ENCODE measurements around the gene KRT86. TPM values are rescaled to one million over a fixed set of nuclear protein-coding genes. Genes with fewer than 3 reads are reported as not detected.

The KRT86 gene
- total RNA-seq: 0.15 TPM in 1 of 2 replicates, not detected in the other

DNA sequence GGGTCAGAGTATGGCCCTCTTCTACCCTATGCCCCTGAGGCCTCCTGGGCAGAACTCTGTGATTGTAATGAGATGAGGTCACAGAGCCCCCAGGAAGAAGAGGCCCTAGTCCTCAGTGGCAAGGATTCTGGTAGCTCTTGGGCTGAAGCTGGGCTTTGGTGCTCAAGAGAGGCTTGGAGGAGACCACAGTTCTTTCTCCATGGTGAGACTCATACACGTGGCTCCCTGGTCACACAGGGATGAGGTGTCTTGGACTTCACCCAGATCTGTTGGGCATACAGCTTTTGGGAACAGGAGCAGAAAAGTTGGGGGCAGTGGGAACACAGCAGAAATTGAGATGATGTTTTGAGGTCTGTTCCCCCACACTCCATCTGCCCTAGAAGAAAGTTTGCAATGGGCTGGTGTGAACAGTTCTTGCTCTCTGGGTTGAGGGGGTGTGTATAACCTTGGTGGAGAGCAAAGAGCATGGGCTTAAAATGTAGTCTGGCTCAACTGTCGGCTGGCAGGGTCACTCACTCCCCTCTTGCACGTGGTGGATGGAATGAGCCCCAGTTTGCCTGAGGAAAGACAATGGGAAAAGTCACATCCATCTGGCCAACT, at the start of gene KRT86:
Gene KRT86, plus strand, starts transcription at position 125 of the 600 bp plus-strand sequence. CDS start 27,272 bp downstream, outside the sequence.

GRCh38 chr12:52232674-52233461, 41.6 kb upstream of the KRT86 start, which contains the start of gene KRT7:
Gene KRT7, plus strand, starts transcription at chr12:52233243. Its CDS starts 54 bp downstream, at chr12:52233297.

DNA sequence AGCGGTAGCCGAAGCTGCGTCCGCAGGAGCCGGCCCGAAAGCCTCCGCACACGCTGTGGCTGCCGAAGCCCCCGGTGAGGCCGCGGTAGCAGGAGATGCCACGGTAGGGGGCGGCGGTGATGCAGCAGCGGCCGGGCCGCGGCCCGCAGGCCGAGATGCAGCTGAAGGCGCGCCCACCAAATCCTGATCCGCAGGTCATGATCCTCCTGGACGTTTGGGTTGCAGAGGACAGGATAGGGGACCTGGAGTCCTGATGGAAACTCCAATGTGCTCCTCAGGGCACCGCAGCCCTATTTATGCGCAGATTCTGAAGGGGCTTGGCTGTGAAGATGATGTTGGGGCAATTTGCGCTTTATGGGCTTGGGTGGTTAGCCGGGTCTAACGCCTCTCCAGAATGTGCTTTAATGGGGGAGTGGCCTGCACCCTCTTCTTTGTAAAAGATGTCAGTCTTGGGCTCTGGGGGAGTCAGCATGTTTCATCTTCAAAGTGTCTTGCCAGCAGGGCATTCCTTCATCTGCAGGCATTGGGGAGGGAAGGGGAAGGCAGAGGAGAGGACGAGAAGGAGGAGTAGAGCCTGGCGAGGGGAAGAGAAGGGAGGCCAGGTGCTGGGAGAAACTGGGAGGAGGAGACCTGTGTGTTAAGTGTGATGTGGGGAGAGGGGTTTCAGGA, 17.0 kb downstream of the KRT86 start, which contains the start of gene KRT81:
Gene KRT81, minus strand, starts transcription at position 268 of the 669 bp plus-strand sequence. Its CDS starts 69 bp downstream, at position 199.

DNA sequence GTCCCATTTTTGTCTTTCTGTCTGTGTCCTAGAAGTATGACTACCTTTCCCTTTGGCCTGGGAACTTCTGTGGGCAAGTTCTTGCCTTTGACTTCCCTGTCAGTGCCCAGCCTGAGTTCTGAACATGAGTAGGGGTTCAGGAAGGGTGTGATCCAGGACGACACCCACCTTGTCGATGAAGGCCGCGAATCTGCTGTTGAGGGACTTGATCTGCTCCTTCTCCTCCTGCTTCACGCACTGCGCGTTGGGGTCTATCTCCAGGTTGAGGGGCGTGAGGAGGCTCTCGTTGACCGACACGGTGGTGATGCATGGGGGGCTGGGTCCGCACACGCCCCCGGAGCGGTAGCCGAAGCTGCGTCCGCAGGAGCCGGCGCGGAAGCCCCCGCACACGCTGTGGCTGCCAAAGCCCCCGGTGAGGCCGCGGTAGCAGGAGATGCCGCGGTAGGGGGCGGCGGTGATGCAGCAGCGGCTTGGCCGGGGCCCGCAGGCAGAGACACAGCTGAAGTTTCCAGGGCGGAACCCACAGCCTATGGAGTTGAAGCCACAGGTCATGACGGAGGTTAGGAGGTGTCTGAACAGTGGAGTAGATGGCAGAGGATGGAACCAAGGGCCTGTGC, 46.4 kb downstream of the KRT86 start, which contains the start of gene KRT83:
Gene KRT83, minus strand, starts transcription at position 615 of the 617 bp plus-strand sequence. Its CDS starts 63 bp downstream, at position 552.

Other genes starting within 250 kb of the KRT86 start
- 0.46 and 0.97 TPM in 2 replicates for gene NR4A1, start 223.2 kb upstream of the KRT86 start, total RNA-seq
- gene ATG101, start 204.7 kb upstream of the KRT86 start, total RNA-seq: 89.5 and 90.6 TPM in 2 replicates
- gene SMIM41, start 194.9 kb upstream of the KRT86 start, total RNA-seq: not detected in 2 replicates
- gene KRT80, start 82.6 kb upstream of the KRT86 start, total RNA-seq: 11.1 and 11.4 TPM in 2 replicates
- gene KRT7, start 41.4 kb upstream of the KRT86 start, total RNA-seq: 33.4 and 450 TPM in 2 replicates
- gene KRT81, start 16.9 kb downstream of the KRT86 start, total RNA-seq: 0.32 TPM in 1 of 2 replicates, not detected in the other
- gene KRT83, start 46.8 kb downstream of the KRT86 start, total RNA-seq: not detected in 2 replicates
- not detected in 2 replicates for gene KRT85, start 92.8 kb downstream of the KRT86 start, total RNA-seq
- not detected in 2 replicates for gene KRT84, start 111.0 kb downstream of the KRT86 start, total RNA-seq
- not detected in 2 replicates for gene KRT82, start 131.7 kb downstream of the KRT86 start, total RNA-seq
- under 0.01 and 2.6 TPM in 2 replicates for gene KRT75, start 159.7 kb downstream of the KRT86 start, total RNA-seq
- gene KRT6B, start 177.5 kb downstream of the KRT86 start, total RNA-seq: not detected in 2 replicates
- not detected in 2 replicates for gene KRT6C, start 199.2 kb downstream of the KRT86 start, total RNA-seq
- gene KRT6A, start 218.6 kb downstream of the KRT86 start, total RNA-seq: 0.30 TPM in 1 of 2 replicates, not detected in the other
- gene KRT5, start 245.7 kb downstream of the KRT86 start, total RNA-seq: under 0.01 and 0.91 TPM in 2 replicates